ENCODE measurements around the gene IL1R2. TPM values are rescaled to one million over a fixed set of nuclear protein-coding genes. Genes with fewer than 3 reads are reported as not detected.

The IL1R2 gene
- polyA plus RNA-seq, 1 donor (not counting 4 experiments of a cell fraction or from before 2014, with no cell fraction given), result 57.3 TPM

DNA sequence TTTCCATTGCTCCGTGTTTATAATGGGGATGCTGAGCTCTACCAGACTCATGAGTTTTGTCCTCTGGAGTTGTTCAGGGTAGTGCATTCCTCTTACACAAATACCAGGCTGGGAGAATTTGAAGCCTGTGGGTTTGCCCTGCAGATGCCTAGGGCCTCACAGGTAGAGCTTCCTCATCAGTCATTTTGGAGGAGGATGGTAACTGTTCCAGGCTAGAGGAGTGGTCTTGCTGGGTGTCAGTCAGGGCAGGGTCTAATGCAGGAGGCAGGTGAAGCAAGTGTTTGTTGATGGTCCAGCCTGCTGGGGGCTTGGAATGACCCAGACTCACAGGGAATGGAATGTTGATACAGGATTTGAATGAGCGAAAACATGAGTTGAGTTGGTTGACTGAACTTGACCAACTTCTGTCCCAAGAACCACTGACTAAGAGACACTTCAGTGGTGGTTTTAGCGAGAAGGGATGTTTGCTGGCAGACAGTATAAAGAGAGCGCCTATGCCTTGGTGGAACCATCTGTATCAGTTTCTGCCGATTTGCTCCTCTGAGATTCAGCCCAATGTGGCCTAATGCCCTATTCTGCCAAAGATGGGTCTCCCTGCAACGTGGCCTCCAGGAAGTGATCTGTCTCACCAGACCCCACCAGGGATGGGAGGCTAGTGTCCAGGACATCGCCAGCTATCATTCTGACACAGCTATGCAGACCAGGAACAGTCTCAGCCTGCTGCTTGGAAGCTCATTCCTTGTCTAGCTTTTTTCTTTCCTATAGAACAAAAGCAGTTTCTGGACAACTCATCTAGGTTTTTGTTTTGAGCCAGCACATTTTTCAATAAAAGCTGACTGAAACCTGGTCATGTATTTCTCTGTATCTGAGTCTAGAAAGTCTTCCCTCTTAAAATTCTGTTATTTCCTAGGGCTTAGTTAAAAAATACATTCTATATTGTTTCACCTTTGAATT, 9.3 kb downstream of the IL1R2 start:
- no peaks in the 10 kb centered on the region for H4K20me1 ChIP-seq (ENCODE audit: control insufficient read depth, extremely low read depth, insufficient read depth, low read length)
- peak overlapping the region; percentile 69 for H3K4me2 ChIP-seq (ENCODE audit: control insufficient read depth, extremely low read depth, insufficient read depth, low read depth, low read length)
- H3K79me2 ChIP-seq (ENCODE audit: control insufficient read depth, insufficient read depth, low read length), result peaks cover 5% of the 10 kb centered on the region
- no peak for FAIRE-seq
- H3K9ac ChIP-seq (ENCODE audit: control insufficient read depth, extremely low read depth, insufficient read depth, low read length), result peak overlapping the region; percentile 75
- no peaks in the 10 kb centered on the region for H3K9me1 ChIP-seq (ENCODE audit: control insufficient read depth, extremely low read depth, insufficient read depth, low read length)
- no peak for DNase-seq (ENCODE audit: low read depth, low spot score)
- peak overlapping the region in 2 of 3 experiments; percentile 2 to 34 for H3K4me3 ChIP-seq (ENCODE audit: control insufficient read depth in 2 of 3, extremely low read depth in 1 of 3, insufficient read depth in 2 of 3, low read depth in 1 of 3, low read length in 3 of 3)
- H2AFZ ChIP-seq (ENCODE audit: control insufficient read depth, low read length), result no peak overlapping the region
- dilution Hi-C loops (cut with MboI; ENCODE audit: extremely low pct_ligation_motif_present, low sequenced_read_pairs), result loop anchor here (25.0 kb wide), 1 partner anchor 161 kb away; no protein-coding TSS in a partner anchor
- no peaks in the 10 kb centered on the region for H3K36me3 ChIP-seq (ENCODE audit: control insufficient read depth in 2 of 2, extremely low read depth in 1 of 2, insufficient read depth in 2 of 2, low read length in 2 of 2)
- TF ChIP-seq CTCF (optimal IDR thresholded peaks at IDR 0.05 in 1 of 3, IDR thresholded peaks at IDR 0.05 in 1 of 3, conservative IDR thresholded peaks at IDR 0.05 in 1 of 3; ENCODE audit: extremely low read depth in 1 of 3, insufficient read depth in 2 of 3, low read length in 3 of 3) (no peak), EZH2 (IDR thresholded peaks at IDR 0.05; ENCODE audit: low read length) (no peak)
- H3K9me3 ChIP-seq (ENCODE audit: control insufficient read depth, low read depth, low read length), result no peaks in the 10 kb centered on the region
- H3K4me1 ChIP-seq (ENCODE audit: control insufficient read depth, extremely low read depth, insufficient read depth, low read length), result peaks cover 65% of the 10 kb centered on the region
- no peaks in the 10 kb centered on the region for H3K27me3 ChIP-seq (ENCODE audit: control insufficient read depth, extremely low read depth, insufficient read depth, low read length)
- peak overlapping the region; percentile 97 for H3K27ac ChIP-seq (ENCODE audit: control insufficient read depth, insufficient read depth, low read length)

DNA sequence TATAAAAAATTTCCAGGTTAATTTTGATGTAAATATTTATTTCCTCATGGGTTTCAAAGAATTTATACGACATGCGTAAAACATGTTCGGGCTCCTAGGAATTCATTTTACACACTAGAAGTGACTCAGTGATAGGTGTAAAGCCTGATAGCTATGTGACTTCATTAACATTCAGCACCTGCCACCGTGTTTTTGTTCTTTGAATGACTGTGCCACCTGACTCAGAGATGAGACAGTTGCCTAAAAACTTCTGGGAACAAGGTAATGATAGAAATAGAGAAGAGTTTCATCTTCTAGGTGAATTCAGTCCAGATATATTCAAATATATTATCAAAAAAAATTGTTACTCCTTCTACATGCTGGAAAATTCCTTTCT, 10.0 kb downstream of the IL1R2 start:
- peak overlapping the region; percentile 69 for H3K4me2 ChIP-seq (ENCODE audit: control insufficient read depth, extremely low read depth, insufficient read depth, low read depth, low read length)
- dilution Hi-C loops (cut with MboI; ENCODE audit: extremely low pct_ligation_motif_present, low sequenced_read_pairs), result loop anchor here (25.0 kb wide), 1 partner anchor 161 kb away; no protein-coding TSS in a partner anchor
- no peaks in the 10 kb centered on the region for H3K9me3 ChIP-seq (ENCODE audit: control insufficient read depth, low read depth, low read length)
- H3K9me1 ChIP-seq (ENCODE audit: control insufficient read depth, extremely low read depth, insufficient read depth, low read length), result no peaks in the 10 kb centered on the region
- FAIRE-seq (no peak), DNase-seq (ENCODE audit: low read depth, low spot score) (peak; percentile 68)
- H3K79me2 ChIP-seq (ENCODE audit: control insufficient read depth, insufficient read depth, low read length), result peaks cover 5% of the 10 kb centered on the region
- no peaks in the 10 kb centered on the region for H3K27me3 ChIP-seq (ENCODE audit: control insufficient read depth, extremely low read depth, insufficient read depth, low read length)
- no peak overlapping the region for H2AFZ ChIP-seq (ENCODE audit: control insufficient read depth, low read length)
- H3K9ac ChIP-seq (ENCODE audit: control insufficient read depth, extremely low read depth, insufficient read depth, low read length), result peak overlapping the region; percentile 75
- H3K27ac ChIP-seq (ENCODE audit: control insufficient read depth, insufficient read depth, low read length), result peak overlapping the region; percentile 97
- H3K4me1 ChIP-seq (ENCODE audit: control insufficient read depth, extremely low read depth, insufficient read depth, low read length), result peaks cover 65% of the 10 kb centered on the region
- H3K36me3 ChIP-seq (ENCODE audit: control insufficient read depth in 2 of 2, extremely low read depth in 1 of 2, insufficient read depth in 2 of 2, low read length in 2 of 2), result no peaks in the 10 kb centered on the region
- TF ChIP-seq CTCF (optimal IDR thresholded peaks at IDR 0.05 in 1 of 3, IDR thresholded peaks at IDR 0.05 in 1 of 3, conservative IDR thresholded peaks at IDR 0.05 in 1 of 3; ENCODE audit: extremely low read depth in 1 of 3, insufficient read depth in 2 of 3, low read length in 3 of 3) (no peak), EZH2 (IDR thresholded peaks at IDR 0.05; ENCODE audit: low read length) (no peak)
- peak overlapping the region in 2 of 3 experiments; percentile 8 to 29 for H3K4me3 ChIP-seq (ENCODE audit: control insufficient read depth in 2 of 3, extremely low read depth in 1 of 3, insufficient read depth in 2 of 3, low read depth in 1 of 3, low read length in 3 of 3)
- no peaks in the 10 kb centered on the region for H4K20me1 ChIP-seq (ENCODE audit: control insufficient read depth, extremely low read depth, insufficient read depth, low read length)

Data from keratinocyte (primary cell).